ENCODE results near the gene OR6S1. TPM values are rescaled to one million over a fixed set of nuclear protein-coding genes. Genes with fewer than 3 reads are reported as not detected.
A peak's percentile ranks its signal among the peaks of the same experiment; 100 is the strongest.

The OR6S1 gene
- total and polyA plus RNA-seq, 2 donors (not counting 3 experiments of a cell fraction or from before 2014, with no cell fraction given) = not detected

- Histone ChIP-seq H3K9me3 (replicated peaks; ENCODE audit: control insufficient read depth, insufficient read depth, low read length) (no peaks in the 10 kb centered on the region), H3K9ac (replicated peaks; ENCODE audit: extremely low read depth, insufficient read depth, low read length) (no peak overlapping the region), H3K27me3 (ENCODE audit: control insufficient read depth in 2 of 2, insufficient read depth in 2 of 2, low read length in 2 of 2) (peaks cover 4 to 17% of the 10 kb centered on the region in 2 experiments), H3K9me1 (replicated peaks; ENCODE audit: control insufficient read depth, extremely low read depth, insufficient read depth, low read length) (no peaks in the 10 kb centered on the region), H4K20me1 (replicated peaks; ENCODE audit: control insufficient read depth, extremely low read depth, insufficient read depth, low read length) (no peaks in the 10 kb centered on the region), H3K36me3 (ENCODE audit: control insufficient read depth in 2 of 2, extremely low read depth in 1 of 2, insufficient read depth in 2 of 2, low read length in 2 of 2) (no peaks in the 10 kb centered on the region), H3K27ac (ENCODE audit: insufficient read depth, low read depth, low read length) (no peak overlapping the region), H2AFZ (ENCODE audit: low read depth, low read length) (peak overlapping the region; percentile 71), H3K4me3 (replicated peaks in 1 of 3; ENCODE audit: insufficient read depth in 1 of 3, low read depth in 1 of 3, low read length in 3 of 3) (peak overlapping the region in 2 of 3 experiments; percentile 24 to 34), H3K4me1 (ENCODE audit: control insufficient read depth, extremely low read depth, insufficient read depth, low read length) (no peaks in the 10 kb centered on the region), H3K4me2 (ENCODE audit: insufficient read depth, low read length) (peak overlapping the region; percentile 54), H3K79me2 (ENCODE audit: control insufficient read depth, insufficient read depth, low read length) (no peaks in the 10 kb centered on the region)
- dilution Hi-C loops (cut with MboI; ENCODE audit: extremely low pct_ligation_motif_present, low sequenced_read_pairs) (no loop called here), intact Hi-C loops (cut with micrococcal nuclease) (loop anchor here (1.0 kb wide), 2 partner anchors 18 to 28 kb away; no protein-coding TSS in a partner anchor)
- TF ChIP-seq POLR2AphosphoS5 (IDR thresholded peaks at IDR 0.05; ENCODE audit: insufficient read depth, low read depth, low read length) (no peak), CTCF (IDR thresholded peaks at IDR 0.05; ENCODE audit: extremely low read depth in 1 of 2, insufficient read depth in 1 of 2, low read depth in 1 of 2, low read length in 2 of 2) (peak; percentile 40 to 53), JUN (IDR thresholded peaks at IDR 0.05; ENCODE audit: borderline replicate concordance, insufficient read depth, insufficient read length, low read depth) (no peak)
- no TSS peak for BruUV-seq (replicated peaks)
- DNase-seq (ENCODE audit: low read depth, low spot score) = peak; percentile 49
- FAIRE-seq = peak; percentile 74
- POLR2A ChIA-PET = no interaction called here
- CTCF ChIA-PET = interaction anchor here (0.6 to 3.7 kb wide), 6 partner anchors 16 to 506 kb away, joined by 3 to 24 read pairs (median 4); partner anchors contain the start of gene RNASE4
Measured at GRCh38 chr14:20662968-20663732, 21.7 kb upstream of the OR6S1 start.

- intact Hi-C loops (cut with micrococcal nuclease) = no loop called here
- Histone ChIP-seq H3K36me3 (ENCODE audit: control insufficient read depth in 2 of 2, extremely low read depth in 1 of 2, insufficient read depth in 2 of 2, low read length in 2 of 2) (no peaks in the 10 kb centered on the region), H3K4me1 (ENCODE audit: control insufficient read depth, extremely low read depth, insufficient read depth, low read length) (no peaks in the 10 kb centered on the region), H3K9me1 (replicated peaks; ENCODE audit: control insufficient read depth, extremely low read depth, insufficient read depth, low read length) (no peaks in the 10 kb centered on the region), H4K20me1 (replicated peaks; ENCODE audit: control insufficient read depth, extremely low read depth, insufficient read depth, low read length) (no peaks in the 10 kb centered on the region), H3K4me2 (ENCODE audit: insufficient read depth, low read length) (no peak overlapping the region), H3K4me3 (replicated peaks in 1 of 3; ENCODE audit: insufficient read depth in 1 of 3, low read depth in 1 of 3, low read length in 3 of 3) (no peak overlapping the region), H3K9me3 (replicated peaks; ENCODE audit: control insufficient read depth, insufficient read depth, low read length) (no peaks in the 10 kb centered on the region), H3K27me3 (ENCODE audit: control insufficient read depth in 2 of 2, insufficient read depth in 2 of 2, low read length in 2 of 2) (peaks cover 15 to 20% of the 10 kb centered on the region in 2 experiments), H3K9ac (replicated peaks; ENCODE audit: extremely low read depth, insufficient read depth, low read length) (no peak overlapping the region), H2AFZ (ENCODE audit: low read depth, low read length) (no peak overlapping the region), H3K79me2 (ENCODE audit: control insufficient read depth, insufficient read depth, low read length) (no peaks in the 10 kb centered on the region), H3K27ac (ENCODE audit: insufficient read depth, low read depth, low read length) (no peak overlapping the region)
- TF ChIP-seq EZH2 (IDR thresholded peaks at IDR 0.05; ENCODE audit: borderline replicate concordance, low read depth, low read length, severe bottlenecking) = no peak
- no peak for TF ChIP-seq MYC (IDR thresholded peaks at IDR 0.05; ENCODE audit: low read depth, low read length)
- TF ChIP-seq JUN (IDR thresholded peaks at IDR 0.05; ENCODE audit: borderline replicate concordance, insufficient read depth, insufficient read length, low read depth) = no peak
- no peak for TF ChIP-seq POLR2A (IDR thresholded peaks at IDR 0.05; ENCODE audit: low read depth, low read length)
- TF ChIP-seq CTCF (IDR thresholded peaks at IDR 0.05; ENCODE audit: extremely low read depth in 1 of 2, insufficient read depth in 1 of 2, low read depth in 1 of 2, low read length in 2 of 2) = no peak
- TF ChIP-seq FOS (IDR thresholded peaks at IDR 0.05; ENCODE audit: borderline replicate concordance, insufficient read depth, low read length) = no peak
- TF ChIP-seq POLR2AphosphoS5 (IDR thresholded peaks at IDR 0.05; ENCODE audit: insufficient read depth, low read depth, low read length) = no peak
- TF ChIP-seq MAX (IDR thresholded peaks at IDR 0.05; ENCODE audit: insufficient read depth, insufficient read length) = no peak
- TF ChIP-seq GATA2 (IDR thresholded peaks at IDR 0.05; ENCODE audit: insufficient read depth, insufficient read length, low read depth, low read length) = no peak
- POLR2A ChIA-PET = no interaction called here
- CTCF ChIA-PET = interaction anchor here (1.5 kb wide), 1 partner anchor 30 kb away, joined by 7 read pairs; no protein-coding TSS in a partner anchor
- BruUV-seq (replicated peaks) = no TSS peak
- DNase-seq (ENCODE audit: low read depth, low spot score) (no peak), FAIRE-seq (no peak)
- dilution Hi-C loops (cut with MboI; ENCODE audit: extremely low pct_ligation_motif_present, low sequenced_read_pairs) = no loop called here
Measured at GRCh38 chr14:20661197-20661596, 19.7 kb upstream of the OR6S1 start.
